ENCODE measurements around the gene ICA1L.
"Not testable (repeated sequence)": the region's sequence is repeated elsewhere in the genome, so short reads cannot be mapped to it uniquely, and the experiment has no call there.

DNA sequence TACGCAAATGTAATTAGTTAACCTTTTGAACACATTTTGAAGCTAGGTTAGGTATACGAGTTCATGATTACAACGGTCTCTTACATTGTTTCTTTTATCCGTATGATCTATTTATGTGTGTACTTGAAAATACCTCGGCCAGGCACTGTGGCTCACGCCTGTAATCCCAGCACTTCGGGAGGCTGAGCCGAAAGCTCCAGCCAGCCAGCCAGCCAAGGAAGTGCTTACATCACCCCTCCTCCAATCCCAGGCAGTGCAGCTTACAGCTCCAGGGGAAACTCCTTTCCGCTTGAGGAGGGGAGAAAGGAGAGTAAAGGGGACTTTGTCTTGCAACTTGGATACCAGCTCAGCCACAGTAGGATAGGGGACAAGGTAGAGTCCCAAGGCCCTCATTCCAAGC is 65.7 kb downstream of the ICA1L start:
- TF ChIP-seq, protein P1, sequence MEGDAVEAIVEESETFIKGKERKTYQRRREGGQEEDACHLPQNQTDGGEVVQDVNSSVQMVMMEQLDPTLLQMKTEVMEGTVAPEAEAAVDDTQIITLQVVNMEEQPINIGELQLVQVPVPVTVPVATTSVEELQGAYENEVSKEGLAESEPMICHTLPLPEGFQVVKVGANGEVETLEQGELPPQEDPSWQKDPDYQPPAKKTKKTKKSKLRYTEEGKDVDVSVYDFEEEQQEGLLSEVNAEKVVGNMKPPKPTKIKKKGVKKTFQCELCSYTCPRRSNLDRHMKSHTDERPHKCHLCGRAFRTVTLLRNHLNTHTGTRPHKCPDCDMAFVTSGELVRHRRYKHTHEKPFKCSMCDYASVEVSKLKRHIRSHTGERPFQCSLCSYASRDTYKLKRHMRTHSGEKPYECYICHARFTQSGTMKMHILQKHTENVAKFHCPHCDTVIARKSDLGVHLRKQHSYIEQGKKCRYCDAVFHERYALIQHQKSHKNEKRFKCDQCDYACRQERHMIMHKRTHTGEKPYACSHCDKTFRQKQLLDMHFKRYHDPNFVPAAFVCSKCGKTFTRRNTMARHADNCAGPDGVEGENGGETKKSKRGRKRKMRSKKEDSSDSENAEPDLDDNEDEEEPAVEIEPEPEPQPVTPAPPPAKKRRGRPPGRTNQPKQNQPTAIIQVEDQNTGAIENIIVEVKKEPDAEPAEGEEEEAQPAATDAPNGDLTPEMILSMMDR (IDR thresholded peaks at IDR 0.05): not testable (repeated sequence)
- not testable (repeated sequence) for TF ChIP-seq ZFX (IDR thresholded peaks at IDR 0.05; ENCODE audit: borderline replicate concordance)

All from 22Rv1 (cell line).